ENCODE results near the gene IMMP2L.

IMMP2L gene

DNA sequence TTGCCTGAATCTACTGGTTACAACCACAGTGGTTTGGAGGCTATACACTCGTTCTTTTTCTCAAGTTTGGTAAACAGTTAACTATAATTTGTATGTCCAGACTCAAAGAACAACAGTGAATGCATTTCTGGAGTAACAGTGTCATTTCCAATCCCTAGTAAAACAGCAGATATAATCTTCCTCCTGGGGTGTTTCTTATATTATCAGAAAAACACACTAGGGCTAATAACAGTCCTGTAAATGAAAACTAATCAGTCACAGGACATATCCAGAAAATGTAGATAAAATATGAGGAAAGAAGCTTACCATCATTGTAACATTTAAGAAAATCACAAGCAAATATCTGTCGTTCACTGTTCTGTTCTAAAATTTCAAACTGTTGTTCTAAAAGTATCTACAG is 388.8 kb downstream of the IMMP2L start:
- TF ChIP-seq, protein P1, sequence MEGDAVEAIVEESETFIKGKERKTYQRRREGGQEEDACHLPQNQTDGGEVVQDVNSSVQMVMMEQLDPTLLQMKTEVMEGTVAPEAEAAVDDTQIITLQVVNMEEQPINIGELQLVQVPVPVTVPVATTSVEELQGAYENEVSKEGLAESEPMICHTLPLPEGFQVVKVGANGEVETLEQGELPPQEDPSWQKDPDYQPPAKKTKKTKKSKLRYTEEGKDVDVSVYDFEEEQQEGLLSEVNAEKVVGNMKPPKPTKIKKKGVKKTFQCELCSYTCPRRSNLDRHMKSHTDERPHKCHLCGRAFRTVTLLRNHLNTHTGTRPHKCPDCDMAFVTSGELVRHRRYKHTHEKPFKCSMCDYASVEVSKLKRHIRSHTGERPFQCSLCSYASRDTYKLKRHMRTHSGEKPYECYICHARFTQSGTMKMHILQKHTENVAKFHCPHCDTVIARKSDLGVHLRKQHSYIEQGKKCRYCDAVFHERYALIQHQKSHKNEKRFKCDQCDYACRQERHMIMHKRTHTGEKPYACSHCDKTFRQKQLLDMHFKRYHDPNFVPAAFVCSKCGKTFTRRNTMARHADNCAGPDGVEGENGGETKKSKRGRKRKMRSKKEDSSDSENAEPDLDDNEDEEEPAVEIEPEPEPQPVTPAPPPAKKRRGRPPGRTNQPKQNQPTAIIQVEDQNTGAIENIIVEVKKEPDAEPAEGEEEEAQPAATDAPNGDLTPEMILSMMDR (conservative IDR thresholded peaks at IDR 0.05): no peak
- no peak for TF ChIP-seq ZFX (IDR thresholded peaks at IDR 0.05)

DNA sequence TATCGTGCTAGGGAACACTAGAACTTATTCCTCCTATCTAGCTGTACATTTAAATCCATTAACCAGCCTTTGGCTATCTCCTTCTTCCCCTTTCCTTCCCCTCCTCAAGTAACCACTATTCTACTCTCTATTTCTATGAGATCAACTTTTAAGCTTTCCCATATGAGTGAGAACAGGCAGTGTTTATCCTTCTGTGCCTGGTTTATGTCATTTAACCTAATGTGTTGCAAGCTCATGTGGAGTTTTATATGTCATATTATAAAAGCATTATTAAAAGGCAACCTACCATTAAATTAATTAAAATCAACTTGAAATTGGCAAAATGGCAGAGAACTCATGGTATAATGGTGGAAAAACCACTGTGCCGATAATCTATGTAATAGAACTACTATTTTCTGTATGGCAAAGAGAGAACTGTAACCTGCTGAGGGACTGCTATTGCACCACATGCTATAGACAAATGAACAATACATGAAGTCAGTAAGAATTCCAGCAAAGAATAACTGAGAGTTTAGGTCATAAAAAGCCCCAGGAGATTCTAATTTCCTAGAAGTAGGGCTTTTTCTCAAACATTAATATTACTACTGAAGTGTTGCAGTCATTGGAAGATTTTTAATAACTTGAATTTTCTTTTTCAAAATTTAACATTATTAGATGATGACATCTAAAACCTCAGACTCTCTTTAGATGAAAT is 389.6 kb downstream of the IMMP2L start:
- H3K27ac ChIP-seq: no peak overlapping the region
- TF ChIP-seq, protein P1 (conservative IDR thresholded peaks at IDR 0.05): no peak
- no peak for TF ChIP-seq ZFX (IDR thresholded peaks at IDR 0.05)

More for the DNA sequence above, 388.8 kb downstream of the IMMP2L start:
- no peak overlapping the region for H3K27ac ChIP-seq

- TF ChIP-seq, protein P1 (conservative IDR thresholded peaks at IDR 0.05): no peak
- TF ChIP-seq ZFX (IDR thresholded peaks at IDR 0.05): no peak
- H3K27ac ChIP-seq: no peak overlapping the region
These were observed 394.1 kb downstream of the IMMP2L start for GRCh38 chr7:111168182-111168581.

DNA sequence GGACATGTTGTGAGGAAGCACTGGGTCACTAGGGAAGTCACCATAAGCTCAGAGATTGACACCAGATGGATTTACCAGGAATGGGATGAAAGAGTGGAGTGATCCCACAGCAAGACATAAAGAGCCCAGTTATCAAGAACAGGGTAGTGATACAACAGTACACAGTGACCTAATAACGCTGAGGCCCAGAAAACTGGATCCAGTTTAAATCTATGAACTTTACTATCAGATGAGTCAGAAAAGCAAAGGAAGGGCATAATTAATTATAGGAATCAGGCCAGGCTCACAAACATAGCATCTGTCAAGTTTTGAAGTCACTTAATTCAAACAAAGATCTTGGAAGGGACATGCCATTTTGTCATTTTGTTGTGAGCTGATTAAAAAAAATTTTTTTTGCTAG is 397.9 kb downstream of the IMMP2L start:
- H3K27ac ChIP-seq: no peak overlapping the region
- TF ChIP-seq, protein P1 (conservative IDR thresholded peaks at IDR 0.05): no peak
- no peak for TF ChIP-seq ZFX (IDR thresholded peaks at IDR 0.05)

DNA sequence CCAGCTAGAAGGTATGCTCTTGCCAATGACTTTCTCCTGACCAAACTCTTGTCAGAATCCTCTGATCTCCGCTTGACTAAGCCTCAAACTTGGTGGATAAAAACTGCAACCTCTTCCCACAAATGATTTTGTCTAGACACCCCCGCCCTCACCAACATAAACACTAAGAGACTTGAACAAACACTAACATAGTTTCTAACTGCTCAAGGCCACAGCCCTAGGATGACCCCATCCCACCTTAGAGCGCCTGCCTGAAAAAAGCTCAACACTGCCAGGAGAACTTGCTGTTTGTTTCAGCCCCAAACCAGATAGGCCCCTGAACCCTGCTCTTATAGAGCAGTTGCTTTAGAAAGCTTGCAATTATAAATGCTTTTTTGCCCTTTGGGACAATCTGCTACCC is 399.6 kb downstream of the IMMP2L start:
- no peak overlapping the region for H3K27ac ChIP-seq
- TF ChIP-seq ZFX (IDR thresholded peaks at IDR 0.05): no peak

DNA sequence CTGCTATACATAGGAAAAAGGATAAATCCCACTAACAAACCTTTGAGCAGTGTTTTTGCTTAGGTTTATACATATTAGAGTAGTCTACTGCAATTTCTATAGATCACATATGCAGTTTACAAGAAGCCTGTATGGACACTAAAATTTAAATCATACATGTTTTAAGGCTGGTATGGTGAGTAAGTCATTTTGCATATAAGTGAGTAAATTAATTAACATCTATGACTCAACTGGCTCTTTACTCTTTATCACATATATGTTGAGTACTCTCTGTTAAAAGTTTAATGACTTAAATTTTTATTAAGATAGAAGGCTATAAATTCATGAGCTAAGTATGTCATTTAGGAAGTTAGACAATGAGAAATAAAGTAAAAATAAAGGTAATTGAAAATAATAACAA is 402.0 kb downstream of the IMMP2L start:
- TF ChIP-seq ZFX (IDR thresholded peaks at IDR 0.05): no peak
- TF ChIP-seq, protein P1 (conservative IDR thresholded peaks at IDR 0.05): no peak
- H3K27ac ChIP-seq: no peak overlapping the region

- H3K27ac ChIP-seq: no peak overlapping the region
- no peak for TF ChIP-seq ZFX (IDR thresholded peaks at IDR 0.05)
- TF ChIP-seq, protein P1 (conservative IDR thresholded peaks at IDR 0.05): no peak
These were observed 402.9 kb downstream of the IMMP2L start for GRCh38 chr7:111159426-111159825.

- TF ChIP-seq, protein P1 (conservative IDR thresholded peaks at IDR 0.05): no peak
- no peak for TF ChIP-seq ZFX (IDR thresholded peaks at IDR 0.05)
- no peak overlapping the region for H3K27ac ChIP-seq
These were observed 411.6 kb downstream of the IMMP2L start for GRCh38 chr7:111150709-111151108.

All from C4-2B (cell line).